DND-41 (cell line): Measurements from ENCODE around the gene ABI3BP.

ENCODE experiments used
- CTCF ChIP-seq: IDR thresholded peaks from 2 replicates; pipeline ENCODE4 v1.5.1; 2012; ENCODE audit warnings: borderline replicate concordance, low read length, moderate library complexity, mild to moderate bottlenecking; ENCODE audit not compliant: poor library complexity, severe bottlenecking; ENCODE audit errors: extremely low read depth
- EZH2 ChIP-seq: IDR thresholded peaks from 3 replicates; pipeline ENCODE4 v1.6.1; 2012; ENCODE audit warnings: borderline replicate concordance, low read depth, mild to moderate bottlenecking, moderate library complexity, low read length, inconsistent platforms; ENCODE audit not compliant: severe bottlenecking

DNA sequence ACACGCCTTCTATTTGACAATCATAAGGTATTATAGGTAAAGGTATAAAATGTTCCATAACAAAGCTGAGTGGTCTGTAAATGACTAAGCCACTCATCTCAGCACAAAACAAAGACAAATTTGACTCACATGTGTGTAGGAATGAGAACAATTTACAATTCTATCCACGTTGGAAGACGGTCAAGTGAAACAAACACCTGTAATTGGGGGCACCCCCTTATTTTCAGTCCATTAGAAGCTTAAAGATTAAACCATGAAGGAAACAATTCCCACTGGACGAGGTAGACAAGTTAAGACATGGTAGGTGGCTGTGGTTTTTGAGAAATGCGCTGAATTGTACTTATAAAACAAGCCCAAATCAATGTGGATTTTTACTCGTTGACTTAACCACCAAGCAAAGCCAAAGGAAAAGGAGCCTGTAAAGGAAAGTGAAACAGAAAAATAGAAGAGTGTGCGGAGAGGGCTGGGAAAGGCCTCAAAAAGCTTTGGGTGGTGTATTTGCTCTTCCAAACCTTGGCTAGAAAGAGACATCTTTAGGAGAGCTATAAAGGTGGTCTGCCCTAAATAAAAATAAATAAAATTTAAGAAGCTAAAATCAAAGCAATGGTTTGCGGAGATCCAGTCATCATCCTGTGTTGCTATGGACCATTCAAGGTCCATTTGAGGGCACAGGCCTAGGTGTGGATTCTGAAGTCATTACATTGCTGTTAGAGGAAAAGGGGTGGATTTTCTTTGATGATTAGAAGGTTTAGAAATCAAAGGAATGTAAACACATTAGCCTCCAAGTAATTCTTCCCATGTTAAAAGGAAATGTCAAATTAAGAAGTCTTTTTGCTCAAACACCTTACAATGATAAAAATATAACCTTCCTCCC is 148.9 kb downstream of the ABI3BP start:
- TF ChIP-seq CTCF (no peak), EZH2 (no peak)
